ENCODE data around the gene FKRP.
"Not testable (repeated sequence)": the region's sequence is repeated elsewhere in the genome, so short reads cannot be mapped to it uniquely, and the experiment has no call there.

The FKRP gene, protein sequence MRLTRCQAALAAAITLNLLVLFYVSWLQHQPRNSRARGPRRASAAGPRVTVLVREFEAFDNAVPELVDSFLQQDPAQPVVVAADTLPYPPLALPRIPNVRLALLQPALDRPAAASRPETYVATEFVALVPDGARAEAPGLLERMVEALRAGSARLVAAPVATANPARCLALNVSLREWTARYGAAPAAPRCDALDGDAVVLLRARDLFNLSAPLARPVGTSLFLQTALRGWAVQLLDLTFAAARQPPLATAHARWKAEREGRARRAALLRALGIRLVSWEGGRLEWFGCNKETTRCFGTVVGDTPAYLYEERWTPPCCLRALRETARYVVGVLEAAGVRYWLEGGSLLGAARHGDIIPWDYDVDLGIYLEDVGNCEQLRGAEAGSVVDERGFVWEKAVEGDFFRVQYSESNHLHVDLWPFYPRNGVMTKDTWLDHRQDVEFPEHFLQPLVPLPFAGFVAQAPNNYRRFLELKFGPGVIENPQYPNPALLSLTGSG

DNA sequence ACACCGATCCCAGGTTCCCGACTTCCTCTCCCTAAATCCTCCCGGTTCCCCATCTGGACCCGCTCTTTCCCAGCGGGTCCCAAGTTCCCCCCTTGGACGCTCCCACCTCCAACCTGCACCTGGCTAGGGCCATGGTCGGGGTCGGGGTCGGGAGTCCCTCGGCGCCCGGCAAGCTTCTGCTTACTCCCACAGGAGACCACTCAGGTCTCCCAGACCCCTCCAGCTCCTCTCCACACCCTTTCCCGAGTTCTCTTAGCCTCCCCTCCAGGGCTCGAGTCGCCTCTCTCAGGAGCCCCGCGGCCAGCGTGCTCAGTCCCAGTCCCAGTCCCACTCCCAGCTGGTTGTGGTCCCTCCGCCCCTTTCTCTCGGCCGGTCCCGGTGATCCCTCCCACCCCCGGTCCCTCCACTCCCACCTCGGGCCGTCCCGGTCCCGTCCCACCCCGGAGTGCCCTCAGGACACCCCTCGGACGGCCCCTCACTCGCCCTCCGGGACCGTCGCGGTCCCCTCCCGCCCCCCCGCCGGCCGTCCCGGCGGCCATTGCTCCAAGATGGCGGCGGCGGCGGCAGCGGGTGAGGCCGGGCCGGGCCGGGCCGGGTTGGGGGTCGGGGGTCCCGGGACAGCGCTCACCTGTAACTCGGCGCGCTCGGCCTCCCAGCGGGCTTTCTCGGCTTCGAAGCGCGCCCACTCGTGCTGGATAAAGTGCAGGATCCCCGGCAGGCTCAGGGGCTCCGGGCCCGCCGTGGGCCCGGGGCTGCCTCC is at the start of gene FKRP:
TSS of gene FKRP (plus strand) at position 537 of the 760 bp plus-strand sequence. CDS start 9,394 bp downstream, outside the sequence.
- peak; percentile 47 for DNase-seq

DNA sequence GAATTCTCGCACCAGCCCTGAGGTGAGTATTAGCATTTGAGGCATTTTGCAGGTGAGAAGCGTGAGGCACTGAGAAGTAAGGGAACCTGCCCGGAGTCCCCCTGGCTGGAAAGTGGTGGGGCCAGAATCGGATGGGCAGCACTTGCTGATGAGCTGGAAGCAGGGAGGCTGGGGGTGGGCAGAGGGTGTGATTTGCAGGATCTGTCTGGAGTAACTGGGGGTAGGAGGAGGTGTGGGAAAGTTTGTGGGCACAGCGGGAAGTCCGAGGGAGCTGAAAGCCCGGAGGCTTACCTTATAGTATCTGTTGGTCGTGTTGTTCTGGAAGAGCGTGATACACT is 49.0 kb upstream of the FKRP start:
- DNase-seq: no peak

DNA sequence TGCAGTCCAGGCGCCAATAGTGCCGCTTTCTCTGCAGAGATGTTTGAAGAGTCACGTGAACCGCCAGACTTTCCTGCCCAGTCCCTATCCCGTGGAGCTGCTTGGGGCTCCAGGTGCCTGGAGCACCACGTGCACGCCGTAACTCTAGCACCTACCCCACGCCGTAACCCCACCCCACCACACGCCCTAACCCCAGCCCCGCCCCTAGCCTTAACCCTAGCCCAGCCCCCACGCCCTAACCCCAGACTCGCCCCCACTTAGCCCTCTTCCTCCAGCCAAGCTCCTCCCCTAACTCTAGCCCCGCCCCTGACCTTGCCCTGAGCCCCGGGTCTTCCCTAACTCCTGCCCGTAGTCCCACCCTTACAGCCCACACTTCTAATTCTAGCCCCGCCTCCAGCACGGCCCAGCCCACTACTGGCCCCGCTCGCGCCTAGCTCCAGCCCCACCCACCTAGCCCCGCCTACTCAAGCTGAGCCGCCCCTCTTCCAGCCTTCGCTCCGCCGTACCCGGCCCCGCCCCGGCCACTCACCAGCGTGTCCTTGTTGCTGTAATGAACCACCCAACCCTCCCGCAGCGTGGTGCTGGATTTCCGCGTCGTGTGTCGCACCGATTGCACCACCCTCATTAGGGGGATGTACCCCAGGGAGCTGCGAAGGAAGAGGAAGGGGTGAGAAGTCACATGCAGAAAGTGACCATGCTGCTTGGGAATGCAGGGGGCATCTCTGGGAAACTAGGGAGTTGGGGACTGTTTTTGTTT is 48.5 kb upstream of the FKRP start:
- DNase-seq: no peak

DNA sequence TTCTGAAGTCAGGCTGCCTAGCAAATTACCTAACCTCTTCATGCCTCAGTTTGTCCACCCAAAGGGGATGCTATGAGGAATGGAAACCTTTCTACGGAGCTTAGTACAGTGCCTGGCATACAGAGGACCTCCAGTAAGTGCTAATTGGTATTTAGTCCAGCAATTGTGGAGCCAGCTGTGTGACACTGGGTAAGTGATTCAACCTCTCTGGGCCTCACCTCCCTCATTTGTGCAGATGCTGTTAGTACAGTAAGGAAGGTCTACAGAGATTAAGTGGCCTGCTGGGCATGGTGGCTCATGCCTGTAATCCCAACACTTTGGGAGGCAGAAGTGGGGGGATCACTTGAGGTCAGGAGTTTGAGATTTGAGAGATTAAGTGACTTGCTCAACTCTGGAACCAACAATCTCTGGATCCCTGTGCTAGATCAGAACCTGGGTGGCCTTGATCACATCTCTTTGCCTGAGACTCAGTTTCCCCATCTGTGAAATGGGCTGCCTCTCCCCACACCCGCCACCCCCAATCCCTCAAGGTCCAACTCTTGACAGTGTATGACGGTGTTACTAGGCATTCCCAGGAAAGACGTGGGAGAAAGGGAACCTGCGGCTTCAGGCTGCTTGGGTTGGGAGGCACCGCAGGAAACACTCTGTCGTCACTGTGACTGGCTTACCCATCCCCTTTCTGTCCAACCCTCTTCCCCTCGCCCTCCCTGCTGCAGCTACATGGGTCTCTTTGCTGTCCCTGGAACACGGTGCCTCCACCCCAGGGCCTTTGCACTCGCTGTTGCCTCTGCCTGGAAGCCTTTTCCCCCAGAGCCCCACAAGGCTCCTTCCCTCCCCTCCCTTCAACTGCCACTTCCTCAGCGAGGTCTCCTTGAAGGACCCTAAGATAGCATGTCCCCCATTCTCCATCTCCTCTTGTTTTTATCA is 47.2 kb upstream of the FKRP start:
- no peak for DNase-seq

DNA sequence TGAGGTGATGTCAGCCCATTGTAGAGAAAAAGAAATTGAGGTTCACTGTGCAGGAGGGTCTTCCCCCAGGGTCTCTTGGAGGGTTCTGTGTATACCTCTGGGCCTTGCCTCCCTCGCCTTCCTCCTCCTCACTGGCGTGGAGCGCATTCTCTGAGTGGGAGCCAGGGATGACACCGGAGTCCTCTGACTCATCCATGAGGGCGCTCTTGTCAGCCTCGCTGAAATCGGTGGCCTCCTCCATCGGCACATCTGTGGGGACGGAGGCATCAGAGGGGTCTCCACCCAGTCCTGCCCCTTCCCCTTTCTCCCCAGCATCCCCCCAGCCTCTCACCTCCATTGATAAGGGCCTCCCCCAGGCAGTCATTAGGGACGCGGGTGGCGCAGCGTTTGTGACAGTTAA is 45.2 kb upstream of the FKRP start:
- DNase-seq: no peak

DNA sequence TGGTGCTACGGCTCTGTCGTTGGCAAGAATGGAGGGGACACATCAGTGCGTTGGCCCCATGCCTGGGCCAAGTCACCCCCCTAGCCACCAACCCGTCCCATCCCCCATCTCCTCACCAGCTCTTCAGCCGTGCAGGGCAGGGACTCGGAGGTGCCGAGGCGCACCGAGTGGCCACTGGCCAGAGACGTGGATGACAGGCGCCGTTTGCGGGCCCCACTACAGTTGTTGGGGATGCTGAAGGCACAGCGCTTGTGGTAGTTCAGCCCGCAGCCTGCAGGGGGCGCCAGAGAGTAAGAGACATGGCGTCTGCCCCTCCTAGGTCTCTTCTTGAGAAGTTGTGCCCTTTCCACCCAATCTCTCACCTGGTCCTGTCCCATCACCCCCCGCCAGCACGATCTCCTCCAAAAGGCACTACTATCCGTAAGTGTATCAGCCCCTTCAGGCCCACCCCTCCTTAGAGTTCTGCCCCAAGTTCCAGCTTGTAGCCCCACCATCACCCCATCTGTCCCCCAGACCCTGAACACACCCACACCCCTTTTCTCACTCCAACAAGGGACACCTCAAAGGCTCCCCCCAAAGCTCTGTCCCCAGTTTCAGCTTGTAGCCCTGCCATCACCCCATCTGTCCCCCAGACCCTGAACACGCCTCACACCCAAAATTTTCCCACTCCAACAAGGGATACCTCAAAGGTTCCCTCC is 41.3 kb upstream of the FKRP start:
- DNase-seq: peak; percentile 87

DNA sequence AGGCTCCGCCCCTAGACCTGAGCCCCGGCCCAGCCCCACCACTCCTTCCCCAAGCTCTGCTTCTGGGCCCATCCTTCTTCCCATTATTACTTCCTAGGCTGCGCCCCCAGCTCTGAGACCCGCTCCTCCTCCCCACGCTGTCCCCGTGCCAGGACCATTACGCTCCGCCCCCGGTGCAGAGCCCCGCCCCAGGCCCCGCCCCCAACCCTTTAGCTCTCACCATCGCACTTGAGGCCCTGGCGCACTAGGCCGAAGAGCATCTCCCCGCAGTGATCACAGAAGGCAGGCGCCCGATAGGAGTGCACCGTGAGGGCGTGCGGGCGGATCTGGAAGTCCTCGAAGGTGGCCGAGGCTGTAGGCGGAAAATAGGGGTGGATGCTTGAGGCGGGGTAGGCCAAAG is 35.2 kb upstream of the FKRP start:
- DNase-seq: no peak

DNA sequence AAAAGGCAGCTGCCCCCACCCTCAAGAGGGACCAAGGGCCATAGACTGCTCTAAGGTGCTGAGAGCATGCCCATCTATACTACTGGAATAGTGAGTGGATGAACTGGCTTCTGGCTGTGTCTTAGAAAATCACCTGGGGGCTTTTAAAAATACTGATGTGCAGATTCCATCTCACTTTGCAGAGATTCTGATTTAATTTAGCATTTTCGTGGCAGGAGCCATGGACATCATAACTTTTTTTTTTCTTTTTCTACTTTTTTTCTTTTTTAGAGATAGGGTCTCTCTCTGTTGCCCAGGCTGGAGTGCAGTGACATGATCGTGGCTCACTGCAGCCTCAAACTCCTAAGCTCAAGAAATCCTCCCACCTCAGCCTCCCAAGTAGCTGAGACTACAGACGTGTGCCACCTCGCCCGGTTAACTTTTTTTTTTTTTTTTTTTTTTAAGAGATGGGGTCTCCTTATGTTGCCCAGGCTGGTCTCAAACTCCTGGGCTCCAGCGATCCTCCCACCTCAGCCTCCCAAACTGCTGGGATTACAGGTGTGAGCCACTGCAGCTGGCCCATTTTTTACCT is 33.0 kb upstream of the FKRP start:
- DNase-seq: not testable (repeated sequence)

DNA sequence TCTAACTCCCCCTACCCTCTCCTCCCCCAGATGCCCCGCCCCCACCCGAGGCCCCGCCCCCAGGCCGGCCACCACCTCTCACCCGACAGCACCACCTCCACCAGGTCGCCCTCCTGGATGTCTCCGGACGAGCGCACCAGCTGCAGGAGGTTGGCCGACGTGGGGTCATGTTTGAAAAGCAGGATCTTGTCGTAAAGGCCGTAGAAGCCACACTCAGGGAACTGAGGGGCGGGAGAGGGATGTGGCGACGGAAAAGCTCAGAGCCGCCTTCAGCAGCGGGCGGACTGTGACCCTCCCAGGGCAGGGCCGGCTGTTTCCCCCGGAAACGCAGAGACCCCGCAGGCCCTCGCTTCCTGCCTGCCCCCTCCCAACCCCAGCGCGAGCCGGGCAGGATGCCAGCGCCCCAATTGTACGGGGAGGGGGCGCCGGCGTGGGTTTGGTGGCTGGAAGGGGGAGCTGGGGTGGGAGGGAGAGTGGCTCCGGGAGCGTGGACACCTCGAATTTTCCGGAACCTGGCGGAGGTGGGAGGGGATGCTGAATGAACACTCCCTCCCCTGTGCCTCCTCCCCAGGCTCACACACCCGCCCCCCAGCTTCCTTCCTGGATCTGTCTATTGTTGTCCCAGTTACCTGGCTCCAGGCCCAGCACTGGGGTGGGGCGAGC is 31.9 kb upstream of the FKRP start:
- peak; percentile 65 for DNase-seq

DNA sequence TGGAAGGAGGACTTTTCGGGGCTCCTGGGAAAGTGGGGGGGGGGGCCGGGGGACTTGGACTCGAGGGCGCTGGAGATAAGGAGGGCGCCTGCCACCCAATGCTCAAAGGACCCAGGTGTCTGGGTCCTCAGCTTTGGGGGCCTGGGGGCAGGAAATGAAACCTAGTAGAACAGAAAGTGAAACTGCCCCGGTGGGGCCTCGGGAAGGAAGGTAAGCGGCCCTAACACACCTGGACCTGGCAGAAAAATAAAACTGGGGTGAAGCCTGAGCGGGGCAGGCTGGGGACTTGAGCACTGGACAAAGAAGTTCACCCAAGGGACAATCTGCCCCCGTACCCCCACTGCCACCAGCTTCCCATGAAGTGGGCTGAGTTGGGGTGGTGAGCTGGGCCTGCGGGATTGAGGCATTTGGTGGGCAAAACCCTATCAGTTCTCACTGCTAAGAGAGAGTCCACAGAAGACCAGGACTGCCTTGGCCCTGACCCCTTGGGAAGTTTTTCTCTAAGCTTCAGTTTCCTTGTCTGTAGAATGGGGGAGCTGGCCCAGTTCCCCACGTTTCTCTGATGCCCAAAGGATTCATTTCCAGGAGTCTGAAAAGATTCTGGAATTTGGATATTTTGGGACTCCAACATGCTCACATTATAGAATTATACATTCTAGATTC is 31.3 kb upstream of the FKRP start:
- DNase-seq: peak; percentile 68

DNA sequence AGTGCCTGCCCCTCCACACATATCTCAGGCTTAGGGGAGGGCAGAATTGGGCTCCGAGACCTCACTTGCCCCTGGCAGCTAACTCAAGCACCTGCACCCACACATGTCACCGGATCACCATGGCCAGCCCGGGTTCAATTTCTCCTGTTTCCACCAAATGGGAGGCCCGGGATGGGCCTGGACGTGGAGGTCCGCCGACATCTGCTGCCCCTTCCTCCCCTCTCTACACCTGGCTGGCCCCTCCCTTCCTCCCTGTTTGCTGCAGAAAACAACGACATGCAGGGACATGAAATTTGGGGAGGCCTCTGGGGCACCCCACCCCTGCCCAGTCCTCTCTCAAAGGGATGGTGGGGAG is 30.3 kb upstream of the FKRP start:
- no peak for DNase-seq

DNA sequence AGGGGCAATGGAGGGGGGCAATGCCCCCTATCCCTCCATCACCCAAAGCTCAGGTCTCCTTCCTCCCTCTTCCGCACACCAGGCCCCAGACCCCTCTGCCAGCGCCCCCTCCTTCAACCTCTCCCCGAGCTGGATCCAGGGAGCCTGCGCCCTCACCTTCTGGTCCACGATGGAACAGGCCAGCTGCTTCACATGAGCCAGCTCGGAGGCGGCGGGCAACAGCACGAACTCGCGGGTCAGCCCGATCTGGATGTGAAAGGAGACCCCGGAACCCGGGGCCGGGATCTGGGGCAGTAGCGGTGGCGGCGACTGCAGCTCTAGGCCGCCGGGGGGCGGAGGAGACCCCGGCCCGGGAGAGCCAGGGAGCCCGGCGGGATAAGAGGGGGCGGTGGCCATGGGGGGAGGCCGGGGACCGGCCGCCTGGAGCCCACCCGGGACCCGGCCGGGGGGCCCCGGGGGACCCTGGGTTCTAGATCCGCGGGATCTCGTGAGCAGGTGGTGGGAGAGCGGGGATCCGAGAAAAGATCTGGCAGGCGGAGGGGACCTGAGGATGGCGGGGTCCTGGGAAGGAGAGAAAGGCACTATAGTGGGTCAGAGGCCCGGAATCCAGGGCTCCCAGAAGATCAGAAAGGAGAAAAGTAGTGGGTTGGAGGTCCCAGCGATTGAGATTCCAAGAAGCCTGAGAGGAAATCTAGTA is 29.7 kb upstream of the FKRP start:
- no peak for DNase-seq

DNA sequence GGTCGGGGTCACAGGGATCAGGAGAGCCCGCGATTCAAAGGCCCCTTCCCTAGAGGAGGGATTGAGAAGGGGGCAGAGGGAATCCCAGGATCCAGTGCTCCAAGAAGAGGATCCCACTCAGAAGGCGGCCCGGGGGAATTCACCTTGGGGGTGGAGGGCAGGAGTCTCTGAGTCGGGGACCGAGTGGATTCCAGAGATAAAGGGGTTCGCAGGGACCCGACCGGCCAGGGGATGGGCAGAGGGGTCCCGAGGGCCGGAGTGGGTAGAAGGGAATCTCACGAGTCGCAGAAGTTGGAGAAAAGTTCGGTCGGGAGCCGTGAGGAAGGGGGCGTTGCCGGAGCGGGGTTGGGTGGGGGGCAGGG is 29.2 kb upstream of the FKRP start:
- no peak for DNase-seq

DNA sequence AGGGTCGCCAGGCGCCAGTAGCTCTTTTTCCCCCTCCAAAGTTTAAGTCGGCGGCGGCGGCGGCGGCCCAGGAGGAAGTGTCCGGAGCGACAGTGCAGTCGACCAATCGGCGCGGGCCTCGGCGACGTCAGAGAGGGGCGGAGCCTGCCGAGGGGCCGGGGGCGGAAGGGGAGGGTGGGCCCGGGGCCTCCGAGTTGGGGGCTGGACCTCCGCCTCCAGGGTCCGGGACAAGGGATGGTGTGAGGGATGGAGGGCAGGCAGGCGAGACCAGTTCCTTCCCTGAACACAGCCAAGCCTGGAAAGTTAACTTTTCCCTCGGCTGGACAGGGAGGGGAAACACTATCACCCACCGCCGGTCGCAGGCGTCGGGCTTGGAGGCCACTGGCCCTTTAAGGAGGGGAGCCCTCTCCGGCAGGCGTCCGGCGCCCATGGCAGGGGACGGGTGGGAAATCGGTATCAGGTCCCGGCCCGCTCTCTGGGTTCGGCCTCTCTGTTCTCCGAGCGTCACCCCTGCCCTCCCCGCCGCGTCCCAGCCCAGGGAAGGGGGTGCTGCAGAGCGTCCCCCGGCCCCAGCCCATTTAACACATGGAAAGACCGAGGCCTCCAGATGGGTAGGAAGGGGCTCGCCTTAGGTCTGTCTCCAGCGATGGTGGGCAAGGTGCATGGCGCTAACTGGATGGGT is 28.7 kb upstream of the FKRP start, which contains the start of gene PRKD2:
TSS of gene PRKD2 (minus strand) at position 81 of the 682 bp plus-strand sequence. CDS start 744 bp downstream, outside the sequence.
- DNase-seq: peak; percentile 90

DNA sequence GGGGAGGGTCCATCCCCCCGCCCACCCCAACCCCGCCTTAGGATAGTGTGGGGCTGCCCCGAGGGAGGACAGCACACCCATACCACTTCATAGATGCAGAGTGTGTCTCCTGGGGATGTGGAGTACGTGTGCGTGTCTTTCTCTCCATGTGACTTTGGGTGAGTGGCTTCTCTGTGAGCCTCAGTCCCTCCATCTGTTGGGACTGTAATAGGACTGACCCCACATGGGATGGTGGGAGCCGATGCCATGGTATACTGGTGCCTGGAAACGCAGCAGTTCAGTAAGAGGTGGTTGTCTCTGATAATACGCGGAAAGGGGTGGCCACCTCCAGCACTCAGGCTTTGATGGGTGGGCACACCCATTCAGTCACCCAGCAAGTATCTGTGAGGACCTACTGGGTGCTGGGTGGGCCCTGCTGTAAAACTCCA is 28.1 kb upstream of the FKRP start:
- no peak for DNase-seq

DNA sequence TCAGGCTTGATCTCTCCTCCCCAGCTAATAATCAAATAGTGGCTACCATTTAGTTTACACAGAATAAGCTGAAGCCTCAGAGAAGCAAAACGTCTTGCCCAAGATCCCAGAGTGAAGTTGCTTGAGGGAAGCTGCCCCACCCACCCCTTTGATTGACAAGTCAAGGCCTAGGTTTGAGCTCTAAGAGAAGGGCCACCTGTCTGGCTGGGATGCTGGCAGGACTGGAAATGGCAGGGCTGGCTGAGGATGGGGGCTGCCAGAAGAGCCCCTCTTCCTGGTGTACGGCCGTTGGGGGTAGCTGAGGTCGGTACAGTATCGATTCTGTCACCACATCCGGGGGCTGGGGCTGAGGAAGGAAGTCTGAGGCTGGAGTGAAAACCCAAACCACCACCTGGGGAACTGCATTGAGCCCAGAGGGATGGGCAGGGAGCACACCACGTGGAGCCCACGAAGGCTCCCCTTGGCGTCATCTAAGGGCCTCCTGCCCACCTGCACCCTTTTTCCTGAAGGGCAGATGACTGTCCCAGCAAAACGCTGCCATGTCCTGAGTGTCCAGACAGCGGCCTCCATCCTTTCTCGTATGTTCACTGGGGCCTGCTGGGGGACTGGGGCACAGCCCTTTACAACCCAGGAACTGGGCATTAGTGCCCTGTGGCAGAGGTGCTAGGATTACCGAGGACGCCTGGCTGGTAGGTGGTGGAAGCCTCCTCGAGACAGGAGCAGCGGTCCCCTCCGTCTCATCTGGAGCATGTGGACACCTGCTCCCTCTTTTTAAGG is 27.5 kb upstream of the FKRP start:
- peak; percentile 35 for DNase-seq

DNA sequence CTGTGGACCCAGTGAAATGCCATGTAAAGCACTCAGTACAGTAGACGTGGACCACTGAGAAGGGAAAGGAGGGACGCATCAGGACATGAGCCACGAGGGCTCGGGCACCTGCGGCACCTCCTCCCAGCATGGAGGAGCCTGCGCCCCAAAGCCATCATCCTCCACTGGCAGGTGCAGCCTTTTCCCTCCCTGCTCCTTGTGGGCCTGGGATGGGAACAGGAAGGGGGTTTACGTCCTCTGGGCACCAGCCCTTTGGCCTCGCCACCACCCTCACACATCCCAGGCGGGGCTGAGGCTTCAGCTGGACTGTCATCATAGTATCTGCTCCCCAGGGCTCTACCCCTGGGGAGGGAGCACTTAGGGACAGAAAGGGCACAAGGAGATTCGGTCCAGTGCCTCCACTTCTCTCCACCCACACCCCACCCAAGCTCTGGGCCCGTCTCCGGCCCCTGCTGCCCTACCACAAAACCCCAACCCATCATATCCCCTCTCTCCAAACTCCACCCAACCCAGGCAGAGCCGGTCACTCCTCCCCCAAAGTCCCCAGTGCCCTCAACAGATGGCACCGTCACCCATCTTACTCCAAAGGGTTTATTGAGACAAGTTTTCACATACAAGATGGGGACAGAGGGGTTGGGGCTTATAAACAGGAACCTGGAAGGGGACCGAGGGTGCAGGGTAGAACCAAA is 26.8 kb upstream of the FKRP start:
- DNase-seq: no peak
